Measurements from ENCODE around the gene TBC1D14. TPM values are rescaled to one million over a fixed set of nuclear protein-coding genes. Genes with fewer than 3 reads are reported as not detected.
A peak's percentile ranks its signal among the peaks of the same experiment; 100 is the strongest.

TBC1D14 gene
- total RNA-seq, 2 experiments from 2014 or later = 37.1 to 37.3 TPM

GRCh38 chr4:6891436-6892170 lies 18.0 kb upstream of the TBC1D14 start:
- Mint-ChIP-seq H3K4me3 (no peak overlapping the region), H3K27me3 (no peaks in the 10 kb centered on the region), H3K27ac (peak overlapping the region; percentile 66), H3K36me3 (peaks cover 12% of the 10 kb centered on the region), H3K4me1 (ENCODE audit: low read depth) (peaks cover 23% of the 10 kb centered on the region), H3K9me3 (peaks cover 16% of the 10 kb centered on the region)
- ChIA-PET CTCF (interaction anchor here (1.1 to 4.5 kb wide), 4 partner anchors 9 to 171 kb away, joined by 4 to 30 read pairs (median 6); partner anchors contain the start of gene TADA2B), POLR2A (no interaction called here)
- intact Hi-C loops (cut with micrococcal nuclease) = no loop called here
- no peak for DNase-seq

GRCh38 chr4:6892190-6892908 lies 17.3 kb upstream of the TBC1D14 start:
- Mint-ChIP-seq H3K27ac (peak overlapping the region; percentile 66), H3K4me3 (no peak overlapping the region), H3K9me3 (peaks cover 16% of the 10 kb centered on the region), H3K36me3 (peaks cover 12% of the 10 kb centered on the region), H3K27me3 (no peaks in the 10 kb centered on the region), H3K4me1 (ENCODE audit: low read depth) (peaks cover 25% of the 10 kb centered on the region)
- DNase-seq = peak; percentile 63
- intact Hi-C loops (cut with micrococcal nuclease) = no loop called here
- POLR2A ChIA-PET = interaction anchor here (1.0 kb wide), 1 partner anchor 178 kb away, joined by 3 read pairs; no protein-coding TSS in a partner anchor
- CTCF ChIA-PET = interaction anchor here (0.9 to 4.5 kb wide), 7 partner anchors 10 to 172 kb away, joined by 3 to 30 read pairs (median 4); partner anchors contain the start of gene TADA2B

GRCh38 chr4:6892909-6893202 lies 16.8 kb upstream of the TBC1D14 start:
- Mint-ChIP-seq H3K9me3 (peaks cover 16% of the 10 kb centered on the region), H3K27me3 (no peaks in the 10 kb centered on the region), H3K4me1 (ENCODE audit: low read depth) (peaks cover 25% of the 10 kb centered on the region), H3K36me3 (peaks cover 12% of the 10 kb centered on the region), H3K4me3 (no peak overlapping the region), H3K27ac (no peak overlapping the region)
- DNase-seq = no peak
- intact Hi-C loops (cut with micrococcal nuclease) = no loop called here
- CTCF ChIA-PET = interaction anchor here (0.9 to 4.5 kb wide), 7 partner anchors 16 to 172 kb away, joined by 3 to 30 read pairs (median 4); partner anchors contain the start of genes TADA2B and TBC1D14
- POLR2A ChIA-PET = interaction anchor here (1.0 kb wide), 1 partner anchor 178 kb away, joined by 3 read pairs; no protein-coding TSS in a partner anchor

DNA sequence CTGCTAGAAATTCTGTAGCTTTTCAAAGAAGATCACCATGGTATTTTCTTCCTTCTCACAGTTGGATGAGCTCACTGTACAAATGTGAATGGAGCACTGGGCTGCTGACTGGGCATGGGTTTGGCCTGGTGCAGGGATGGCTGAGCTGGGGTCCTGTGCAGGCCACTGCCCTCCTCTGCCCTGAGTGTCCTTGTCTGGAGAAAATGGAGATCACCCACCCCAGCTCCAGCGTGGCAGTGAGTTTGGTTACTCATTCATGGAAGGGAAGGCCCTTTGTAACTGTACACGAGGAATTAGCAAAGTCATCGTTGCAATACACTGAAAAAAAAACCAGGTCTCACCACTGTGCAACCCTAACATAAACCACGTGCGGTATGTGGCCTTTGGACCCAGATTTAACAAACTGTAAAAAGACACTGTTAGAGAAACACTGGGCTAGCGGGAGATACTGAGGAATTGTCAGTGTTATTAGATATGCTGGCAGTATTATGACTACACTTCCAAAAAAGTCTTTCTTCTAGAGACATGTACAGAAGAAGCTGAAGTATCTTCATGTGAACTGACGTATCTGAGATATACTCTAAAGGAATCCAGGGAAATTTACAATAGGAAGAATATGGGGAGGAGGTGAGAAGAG lies 16.1 kb upstream of the TBC1D14 start:
- no peak for DNase-seq
- Mint-ChIP-seq H3K27me3 (no peaks in the 10 kb centered on the region), H3K9me3 (peaks cover 16% of the 10 kb centered on the region), H3K36me3 (peaks cover 12% of the 10 kb centered on the region), H3K4me3 (no peak overlapping the region), H3K4me1 (ENCODE audit: low read depth) (peaks cover 25% of the 10 kb centered on the region), H3K27ac (peak overlapping the region; percentile 18)
- intact Hi-C loops (cut with micrococcal nuclease) = no loop called here
- POLR2A ChIA-PET = interaction anchor here (0.7 to 1.0 kb wide), 2 partner anchors 110 to 177 kb away, joined by 3 to 5 read pairs; no protein-coding TSS in a partner anchor
- CTCF ChIA-PET = interaction anchor here (0.9 to 4.5 kb wide), 5 partner anchors 15 to 33 kb away, joined by 3 to 30 read pairs (median 3); partner anchors contain the start of gene TBC1D14

DNA sequence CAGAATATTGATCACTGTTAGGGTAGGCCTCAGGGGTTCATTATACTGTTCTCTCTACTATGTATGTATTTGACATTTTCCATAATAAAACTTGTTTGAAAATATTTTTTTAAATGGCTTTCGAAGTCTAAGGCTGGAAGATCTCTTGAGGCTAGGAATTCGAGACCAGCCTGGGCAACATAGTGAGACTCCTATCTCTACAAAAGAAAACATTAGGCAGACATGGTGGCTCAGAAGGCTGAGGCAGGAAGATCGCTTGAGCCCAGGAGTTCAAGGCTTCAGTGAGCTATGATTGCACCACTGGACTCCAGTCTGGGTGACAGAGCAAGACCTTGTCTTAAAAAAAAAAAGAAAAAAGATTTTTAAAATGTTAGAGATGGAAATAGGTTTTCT lies 15.5 kb upstream of the TBC1D14 start:
- intact Hi-C loops (cut with micrococcal nuclease) = no loop called here
- H3K36me3 Mint-ChIP-seq = peaks cover 12% of the 10 kb centered on the region
- ChIA-PET POLR2A (interaction anchor here (1.0 kb wide), 1 partner anchor 15 kb away, joined by 3 read pairs; the partner anchor contains the start of gene TBC1D14), CTCF (interaction anchor here (1.9 to 4.5 kb wide), 2 partner anchors 15 to 20 kb away, joined by 4 to 30 read pairs; partner anchors contain the start of gene TBC1D14)
- peaks cover 30% of the 10 kb centered on the region for H3K4me1 Mint-ChIP-seq (ENCODE audit: low read depth)
- H3K9me3 Mint-ChIP-seq = peaks cover 16% of the 10 kb centered on the region
- H3K27ac Mint-ChIP-seq = no peak overlapping the region
- no peak overlapping the region for H3K4me3 Mint-ChIP-seq
- DNase-seq = no peak
- H3K27me3 Mint-ChIP-seq = no peaks in the 10 kb centered on the region

DNA sequence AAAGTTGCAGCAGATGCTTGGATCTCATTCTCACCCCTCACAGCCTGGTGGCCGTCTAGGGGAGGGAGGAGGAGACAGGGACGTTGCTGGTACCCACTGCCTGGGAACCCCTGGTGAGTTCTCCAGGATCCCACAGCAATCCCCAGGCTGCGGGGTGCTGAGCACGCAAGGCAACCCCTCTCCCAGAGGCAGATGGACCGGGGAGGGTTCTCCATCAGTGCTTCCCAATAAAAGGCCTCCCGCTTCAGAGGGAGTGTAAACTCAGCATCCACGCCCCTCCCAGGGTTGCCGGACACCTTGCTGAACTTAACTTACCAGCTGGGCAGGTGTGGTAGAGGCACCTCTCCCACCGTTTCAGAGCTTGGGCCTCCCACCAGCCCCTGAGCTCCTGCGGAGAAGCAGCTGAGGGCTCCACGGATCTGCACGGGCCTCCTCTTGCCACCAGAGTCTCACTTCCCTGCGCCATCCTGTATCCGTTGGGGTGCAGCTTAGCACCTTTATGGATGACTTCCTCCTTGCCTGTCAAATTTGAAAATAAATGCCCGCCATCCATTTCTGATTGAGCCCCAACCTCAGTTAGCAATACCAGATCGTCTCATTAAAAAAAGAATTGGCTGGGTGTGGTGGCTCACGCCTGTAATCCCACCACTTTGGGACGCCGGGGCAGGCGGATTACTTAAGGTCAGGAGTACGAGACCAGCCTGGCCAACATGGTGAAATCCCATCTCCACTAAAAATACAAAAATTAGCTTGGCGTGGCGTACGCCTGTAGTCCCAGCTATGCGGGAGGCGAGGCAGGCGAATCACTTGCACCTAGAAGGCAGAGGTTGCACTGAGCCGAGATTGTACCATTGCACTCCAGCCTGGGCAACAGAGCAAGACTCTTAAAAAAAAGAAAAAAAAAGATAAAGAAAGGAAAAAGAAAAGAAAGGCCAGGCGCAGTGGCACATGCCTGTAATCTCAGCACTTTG lies 14.8 kb upstream of the TBC1D14 start:
- Mint-ChIP-seq H3K27ac (no peak overlapping the region), H3K4me1 (ENCODE audit: low read depth) (peaks cover 37% of the 10 kb centered on the region), H3K27me3 (no peaks in the 10 kb centered on the region), H3K4me3 (no peak overlapping the region), H3K9me3 (peaks cover 12% of the 10 kb centered on the region), H3K36me3 (peaks cover 12% of the 10 kb centered on the region)
- CTCF ChIA-PET = interaction anchor here (1.9 to 4.5 kb wide), 2 partner anchors 14 to 21 kb away, joined by 4 to 30 read pairs; partner anchors contain the start of gene TBC1D14
- DNase-seq = no peak
- intact Hi-C loops (cut with micrococcal nuclease) = no loop called here
- POLR2A ChIA-PET = interaction anchor here (1.0 kb wide), 1 partner anchor 14 kb away, joined by 3 read pairs; the partner anchor contains the start of gene TBC1D14

DNA sequence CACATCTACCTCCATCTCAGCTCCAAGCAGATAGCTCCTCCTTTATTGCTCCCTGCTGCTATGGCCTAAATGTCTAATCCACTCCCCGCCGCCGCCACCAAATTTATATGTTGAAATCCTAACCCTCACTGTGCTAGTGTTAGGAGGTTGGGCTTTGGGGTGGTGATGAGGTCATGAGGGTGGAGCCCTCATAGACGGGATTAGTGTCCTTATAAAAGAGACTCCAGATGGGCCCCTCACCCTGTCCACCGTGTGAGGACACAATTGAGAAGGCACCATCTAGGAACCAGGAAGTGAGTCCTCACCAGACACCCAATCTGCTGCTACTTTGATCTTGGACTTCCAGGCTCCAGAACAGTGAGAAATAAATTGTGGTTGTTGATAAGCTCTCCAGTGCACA lies 13.6 kb upstream of the TBC1D14 start:
- ChIA-PET POLR2A (no interaction called here), CTCF (interaction anchor here (0.7 to 4.5 kb wide), 2 partner anchors 21 to 22 kb away, joined by 3 to 30 read pairs; no protein-coding TSS in a partner anchor)
- no peak overlapping the region for H3K4me3 Mint-ChIP-seq
- H3K4me1 Mint-ChIP-seq (ENCODE audit: low read depth) = peaks cover 47% of the 10 kb centered on the region
- intact Hi-C loops (cut with micrococcal nuclease) = no loop called here
- peaks cover under 1% of the 10 kb centered on the region for H3K36me3 Mint-ChIP-seq
- no peak for DNase-seq
- H3K9me3 Mint-ChIP-seq = peaks cover under 1% of the 10 kb centered on the region
- H3K27me3 Mint-ChIP-seq = no peaks in the 10 kb centered on the region
- H3K27ac Mint-ChIP-seq = no peak overlapping the region

DNA sequence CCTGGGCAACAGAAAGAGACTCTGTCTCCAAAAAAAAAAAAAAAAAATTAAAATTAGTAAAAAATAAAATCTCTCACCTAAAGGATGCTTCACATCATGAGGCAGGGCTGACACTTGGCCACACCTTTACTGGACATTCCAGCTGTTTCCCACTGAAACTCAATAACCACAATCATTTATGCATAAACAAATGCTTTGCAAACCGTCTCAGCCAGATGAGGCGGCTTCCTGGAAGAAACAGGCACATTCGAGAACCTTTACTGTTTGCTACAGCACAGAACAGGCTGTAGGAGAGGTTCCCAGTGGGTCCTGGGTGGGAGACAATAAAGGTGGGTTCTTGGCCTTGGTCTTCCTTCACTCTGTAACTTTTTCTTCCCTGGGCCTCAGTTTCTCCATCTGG lies 10.9 kb upstream of the TBC1D14 start:
- CTCF ChIA-PET = interaction anchor here (1.0 to 2.1 kb wide), 4 partner anchors 11 to 169 kb away, joined by 3 to 13 read pairs (median 8); partner anchors contain the start of gene TBC1D14
- no peaks in the 10 kb centered on the region for H3K9me3 Mint-ChIP-seq
- peak overlapping the region; percentile 82 for H3K27ac Mint-ChIP-seq
- DNase-seq = no peak
- peaks cover 29% of the 10 kb centered on the region for H3K4me1 Mint-ChIP-seq (ENCODE audit: low read depth)
- intact Hi-C loops (cut with micrococcal nuclease) = loop anchor here (1.0 kb wide), 1 partner anchor 43 kb away; no protein-coding TSS in a partner anchor
- H3K27me3 Mint-ChIP-seq = no peaks in the 10 kb centered on the region
- no peak overlapping the region for H3K4me3 Mint-ChIP-seq
- POLR2A ChIA-PET = interaction anchor here (0.7 to 3.4 kb wide), 6 partner anchors 10 to 224 kb away, joined by 3 to 26 read pairs (median 6); partner anchors contain the start of gene TBC1D14
- no peaks in the 10 kb centered on the region for H3K36me3 Mint-ChIP-seq

GRCh38 chr4:6900181-6900812 lies 9.3 kb upstream of the TBC1D14 start:
- H3K36me3 Mint-ChIP-seq = no peaks in the 10 kb centered on the region
- no peaks in the 10 kb centered on the region for H3K9me3 Mint-ChIP-seq
- H3K4me3 Mint-ChIP-seq = no peak overlapping the region
- peak overlapping the region; percentile 82 for H3K27ac Mint-ChIP-seq
- POLR2A ChIA-PET = interaction anchor here (1.0 to 3.4 kb wide), 4 partner anchors 9 to 226 kb away, joined by 3 to 26 read pairs (median 5); partner anchors contain the start of genes GRPEL1 and TBC1D14
- H3K27me3 Mint-ChIP-seq = no peaks in the 10 kb centered on the region
- DNase-seq = no peak
- peaks cover 37% of the 10 kb centered on the region for H3K4me1 Mint-ChIP-seq (ENCODE audit: low read depth)
- CTCF ChIA-PET = interaction anchor here (0.7 to 2.1 kb wide), 9 partner anchors 9 to 169 kb away, joined by 3 to 13 read pairs (median 4); partner anchors contain the start of genes GRPEL1 and TBC1D14
- intact Hi-C loops (cut with micrococcal nuclease) = loop anchor here (10.0 kb wide), 1 partner anchor 285 kb away; no protein-coding TSS in a partner anchor

DNA sequence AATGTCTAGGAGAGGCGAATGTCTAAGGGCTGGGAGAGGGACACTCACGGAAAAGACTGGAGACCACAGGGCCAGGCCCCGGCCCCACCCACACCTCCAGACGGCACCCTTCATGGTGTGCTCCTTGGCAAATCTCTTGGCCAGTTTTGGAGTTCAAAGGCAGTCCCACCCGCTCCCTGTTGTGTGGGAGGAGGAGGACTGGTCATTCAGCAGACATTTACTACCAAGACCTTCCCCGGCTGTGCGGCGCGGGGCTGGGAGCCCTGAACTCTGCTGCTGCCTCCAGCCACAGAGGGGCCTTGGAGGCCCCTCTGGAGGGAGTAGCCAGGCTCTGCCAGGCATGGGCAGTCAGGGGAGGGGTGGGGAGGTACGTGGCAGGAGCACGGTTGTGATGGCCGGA lies 8.7 kb upstream of the TBC1D14 start:
- Mint-ChIP-seq H3K36me3 (no peaks in the 10 kb centered on the region), H3K9me3 (no peaks in the 10 kb centered on the region), H3K27ac (peak overlapping the region; percentile 54), H3K27me3 (no peaks in the 10 kb centered on the region), H3K4me3 (no peak overlapping the region), H3K4me1 (ENCODE audit: low read depth) (peaks cover 37% of the 10 kb centered on the region)
- DNase-seq = no peak
- POLR2A ChIA-PET = interaction anchor here (3.4 kb wide), 1 partner anchor 8 kb away, joined by 26 read pairs; the partner anchor contains the start of gene TBC1D14
- CTCF ChIA-PET = no interaction called here
- intact Hi-C loops (cut with micrococcal nuclease) = loop anchor here (10.0 kb wide), 1 partner anchor 284 kb away; no protein-coding TSS in a partner anchor

All from activated CD4-positive, alpha-beta memory T cell treated with anti-CD3 and anti-CD28 coated beads for 36 hours (primary cell).